Lower leg skin (tissue), 3 donors: Measurements from ENCODE around the gene PPARA.

Source experiments
- POLR2A ChIP-seq, 2 donors: fragments of 450-650 bp; IDR thresholded peaks; one replicate each; pipeline ENCODE4 v1.6.1; 2016 to 2017; ENCODE audit warnings: antibody characterized with exemption in 2 of 2, mild to moderate bottlenecking in 1 of 2, moderate library complexity in 1 of 2
- TF ChIP-seq, protein P1 (sequence below), 3 donors: fragments of 450-650 bp; IDR thresholded peaks; one replicate each; pipeline ENCODE4 v1.5.1; 2016; ENCODE audit warnings: antibody characterized with exemption in 3 of 3, mild to moderate bottlenecking in 3 of 3, moderate library complexity in 2 of 3

DNA sequence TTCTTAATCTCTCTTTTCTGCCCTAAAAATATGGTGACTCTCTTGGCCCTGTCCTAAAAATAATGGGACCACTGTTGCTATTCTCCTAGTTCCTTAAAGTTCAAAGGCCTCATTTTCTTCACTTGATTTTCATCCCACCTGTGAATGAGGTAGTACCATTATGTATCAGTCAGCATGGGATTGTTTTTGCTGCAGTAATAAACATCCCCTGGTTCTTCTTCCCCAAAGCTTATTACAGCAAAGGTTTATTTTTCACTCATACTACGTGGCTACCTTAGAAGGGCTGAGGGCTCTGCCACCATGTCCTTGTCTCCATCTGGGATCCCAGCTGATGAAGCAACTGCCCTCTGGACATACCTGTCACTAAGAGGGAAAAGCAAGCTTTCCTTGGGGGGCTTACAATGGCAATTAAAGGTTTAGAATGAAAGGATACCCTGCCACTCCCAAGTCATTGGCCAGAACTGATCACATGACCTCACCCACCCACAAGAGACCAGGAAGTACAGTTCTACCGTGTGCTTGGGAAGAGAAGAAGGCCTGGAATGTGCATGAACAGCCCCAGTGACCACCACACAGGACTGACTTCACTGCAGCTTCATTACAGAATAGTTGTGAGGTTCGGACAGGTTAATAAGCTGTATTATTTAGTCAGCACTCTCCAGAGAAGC is 125.3 kb downstream of the PPARA start:
- TF ChIP-seq, protein P1, sequence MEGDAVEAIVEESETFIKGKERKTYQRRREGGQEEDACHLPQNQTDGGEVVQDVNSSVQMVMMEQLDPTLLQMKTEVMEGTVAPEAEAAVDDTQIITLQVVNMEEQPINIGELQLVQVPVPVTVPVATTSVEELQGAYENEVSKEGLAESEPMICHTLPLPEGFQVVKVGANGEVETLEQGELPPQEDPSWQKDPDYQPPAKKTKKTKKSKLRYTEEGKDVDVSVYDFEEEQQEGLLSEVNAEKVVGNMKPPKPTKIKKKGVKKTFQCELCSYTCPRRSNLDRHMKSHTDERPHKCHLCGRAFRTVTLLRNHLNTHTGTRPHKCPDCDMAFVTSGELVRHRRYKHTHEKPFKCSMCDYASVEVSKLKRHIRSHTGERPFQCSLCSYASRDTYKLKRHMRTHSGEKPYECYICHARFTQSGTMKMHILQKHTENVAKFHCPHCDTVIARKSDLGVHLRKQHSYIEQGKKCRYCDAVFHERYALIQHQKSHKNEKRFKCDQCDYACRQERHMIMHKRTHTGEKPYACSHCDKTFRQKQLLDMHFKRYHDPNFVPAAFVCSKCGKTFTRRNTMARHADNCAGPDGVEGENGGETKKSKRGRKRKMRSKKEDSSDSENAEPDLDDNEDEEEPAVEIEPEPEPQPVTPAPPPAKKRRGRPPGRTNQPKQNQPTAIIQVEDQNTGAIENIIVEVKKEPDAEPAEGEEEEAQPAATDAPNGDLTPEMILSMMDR (IDR thresholded peaks at IDR 0.05), result no peak
- no peak for TF ChIP-seq POLR2A (IDR thresholded peaks at IDR 0.05)
